PC-9 (cell line): ENCODE data around the gene PCDH12.

ENCODE experiments used
- EZH2 ChIP-seq: fragments of 200-600 bp; sonication (generic); IDR thresholded peaks from 2 replicates; pipeline ENCODE4 v1.8.0; 2017; ENCODE audit warnings: antibody characterized with exemption, low read depth
- TF ChIP-seq, protein P1 (sequence below): fragments of 200-600 bp; sonication (generic); conservative IDR thresholded peaks from 2 replicates; pipeline ENCODE4 v1.6.1; 2017; ENCODE audit warnings: mixed run types, antibody characterized with exemption, mild to moderate bottlenecking, moderate library complexity

DNA sequence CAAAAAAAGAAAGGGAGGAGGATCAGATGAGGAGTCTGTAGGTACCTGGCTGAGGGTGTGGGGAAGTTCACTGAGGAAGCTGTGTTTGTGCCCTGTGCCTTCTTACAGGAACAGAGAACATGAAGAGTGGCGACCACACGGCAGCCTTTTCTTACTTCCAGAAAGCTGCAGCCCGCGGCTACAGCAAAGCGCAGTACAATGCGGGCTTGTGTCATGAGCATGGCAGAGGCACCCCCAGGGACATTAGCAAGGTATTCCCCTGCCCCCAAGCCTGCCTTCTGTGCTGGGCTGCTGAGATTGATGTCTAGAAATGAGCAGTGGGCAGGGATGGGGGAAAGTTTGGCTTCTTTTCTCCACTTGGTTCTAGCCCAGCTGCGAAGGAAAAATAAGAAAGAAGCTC is 24.9 kb downstream of the PCDH12 start:
- TF ChIP-seq, protein P1, sequence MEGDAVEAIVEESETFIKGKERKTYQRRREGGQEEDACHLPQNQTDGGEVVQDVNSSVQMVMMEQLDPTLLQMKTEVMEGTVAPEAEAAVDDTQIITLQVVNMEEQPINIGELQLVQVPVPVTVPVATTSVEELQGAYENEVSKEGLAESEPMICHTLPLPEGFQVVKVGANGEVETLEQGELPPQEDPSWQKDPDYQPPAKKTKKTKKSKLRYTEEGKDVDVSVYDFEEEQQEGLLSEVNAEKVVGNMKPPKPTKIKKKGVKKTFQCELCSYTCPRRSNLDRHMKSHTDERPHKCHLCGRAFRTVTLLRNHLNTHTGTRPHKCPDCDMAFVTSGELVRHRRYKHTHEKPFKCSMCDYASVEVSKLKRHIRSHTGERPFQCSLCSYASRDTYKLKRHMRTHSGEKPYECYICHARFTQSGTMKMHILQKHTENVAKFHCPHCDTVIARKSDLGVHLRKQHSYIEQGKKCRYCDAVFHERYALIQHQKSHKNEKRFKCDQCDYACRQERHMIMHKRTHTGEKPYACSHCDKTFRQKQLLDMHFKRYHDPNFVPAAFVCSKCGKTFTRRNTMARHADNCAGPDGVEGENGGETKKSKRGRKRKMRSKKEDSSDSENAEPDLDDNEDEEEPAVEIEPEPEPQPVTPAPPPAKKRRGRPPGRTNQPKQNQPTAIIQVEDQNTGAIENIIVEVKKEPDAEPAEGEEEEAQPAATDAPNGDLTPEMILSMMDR: no peak
- TF ChIP-seq EZH2: no peak
